Measurements from ENCODE around the gene NIN. TPM values are rescaled to one million over a fixed set of nuclear protein-coding genes. Genes with fewer than 3 reads are reported as not detected.
A peak's percentile ranks its signal among the peaks of the same experiment; 100 is the strongest.

The NIN gene
- total RNA-seq, 1 donor from 2014 or later = 40.3 TPM

GRCh38 chr14:50837850-50838470 lies 7.0 kb upstream of the NIN start:
- no peak for DNase-seq (ENCODE audit: low spot score)

GRCh38 chr14:50837271-50837670 lies 6.3 kb upstream of the NIN start:
- no peak for DNase-seq (ENCODE audit: low spot score)

GRCh38 chr14:50836515-50836914 lies 5.6 kb upstream of the NIN start:
- no peak for DNase-seq (ENCODE audit: low spot score)

GRCh38 chr14:50835280-50835679 lies 4.3 kb upstream of the NIN start:
- no peak for DNase-seq (ENCODE audit: low spot score)

- no peak for DNase-seq (ENCODE audit: low spot score)
These were observed 3.9 kb upstream of the NIN start for GRCh38 chr14:50834802-50835276.

GRCh38 chr14:50832935-50833630 lies 2.1 kb upstream of the NIN start:
- DNase-seq (ENCODE audit: low spot score) = no peak

GRCh38 chr14:50831726-50832168 lies 785 bp upstream of the NIN start:
- DNase-seq (ENCODE audit: low spot score) = no peak

GRCh38 chr14:50830044-50830931 lies 674 bp downstream of the NIN start:
- peak; percentile 90 for DNase-seq (ENCODE audit: low spot score)

GRCh38 chr14:50829489-50830043 lies 1.4 kb downstream of the NIN start:
- no peak for DNase-seq (ENCODE audit: low spot score)

- DNase-seq (ENCODE audit: low spot score) = no peak
These were observed 2.1 kb downstream of the NIN start for GRCh38 chr14:50828721-50829488.

GRCh38 chr14:50826681-50827080 lies 4.3 kb downstream of the NIN start:
- DNase-seq (ENCODE audit: low spot score) = no peak

GRCh38 chr14:50825307-50825706 lies 5.7 kb downstream of the NIN start:
- DNase-seq (ENCODE audit: low spot score) = no peak

GRCh38 chr14:50823762-50824636 lies 7.0 kb downstream of the NIN start:
- no peak for DNase-seq (ENCODE audit: low spot score)

GRCh38 chr14:50823051-50823761 lies 7.8 kb downstream of the NIN start:
- no peak for DNase-seq (ENCODE audit: low spot score)

GRCh38 chr14:50822501-50823042 lies 8.4 kb downstream of the NIN start:
- DNase-seq (ENCODE audit: low spot score) = no peak

- DNase-seq (ENCODE audit: low spot score) = no peak
These were observed 9.2 kb downstream of the NIN start for GRCh38 chr14:50821510-50822464.

GRCh38 chr14:50820786-50821509 lies 10.0 kb downstream of the NIN start:
- no peak for DNase-seq (ENCODE audit: low spot score)

All from mesenteric fat pad (tissue), 1 donor.